ENCODE measurements around the gene OR52E1. TPM values are rescaled to one million over a fixed set of nuclear protein-coding genes. Genes with fewer than 3 reads are reported as not detected.

The OR52E1 gene
- total and polyA plus RNA-seq, 2 of the 4 experiments (the other 2 are of a cell fraction): not detected

- no TSS peak for BruUV-seq (replicated peaks)
- WGBS, 2 experiments (ENCODE audit: extremely low coverage in 2 of 2, insufficient read length in 1 of 2): no CpG with 5 or more reads among the region's 2 CpGs
These were observed 26.6 kb downstream of the OR52E1 start for GRCh38 chr11:5096011-5096410.

More at GRCh38 chr11:5096011-5096410, 26.6 kb downstream of the OR52E1 start:
- Histone ChIP-seq H3K79me1 (ENCODE audit: low read depth in 1 of 2, low read length in 2 of 2) (no peaks in the 10 kb centered on the region), H3K4me2 (ENCODE audit: low read depth, low read length) (no peak overlapping the region), H3K4me1 (ENCODE audit: control insufficient read depth, insufficient read depth, low read length) (no peaks in the 10 kb centered on the region), H2BK15ac (ENCODE audit: low read depth, low read length) (no peak overlapping the region), H3K14ac (replicated peaks; ENCODE audit: low read depth, low read length) (no peak overlapping the region), H3K27me3 (ENCODE audit: control insufficient read depth, insufficient read depth, low read length) (no peaks in the 10 kb centered on the region), H2BK20ac (ENCODE audit: low read depth, low read length) (no peak overlapping the region), H2BK120ac (ENCODE audit: low read depth, low read length) (no peak overlapping the region), H4K5ac (ENCODE audit: low read depth, low read length) (no peak overlapping the region), H2AFZ (replicated peaks; ENCODE audit: low read length, poor library complexity) (no peak overlapping the region), H3K36me3 (ENCODE audit: control insufficient read depth, insufficient read depth, low read length) (no peaks in the 10 kb centered on the region), H4K8ac (ENCODE audit: low read depth in 2 of 2, low read length in 2 of 2) (no peak overlapping the region), H2AK9ac (replicated peaks; ENCODE audit: low read depth, low read length, poor library complexity) (no peak overlapping the region), H3K23ac (ENCODE audit: low read depth, low read length) (no peak overlapping the region), H3K9me3 (ENCODE audit: control insufficient read depth, insufficient read depth, low read length) (no peaks in the 10 kb centered on the region), H3K18ac (ENCODE audit: low read depth, low read length) (no peak overlapping the region), H3K9ac (ENCODE audit: low read depth, low read length) (no peak overlapping the region), H2AK5ac (ENCODE audit: low read depth, low read length) (no peak overlapping the region), H4K20me1 (ENCODE audit: insufficient read depth, low read length) (no peaks in the 10 kb centered on the region), H3K4me3 (ENCODE audit: insufficient read depth, low read depth, low read length) (no peak overlapping the region), H3K27ac (ENCODE audit: insufficient read depth, low read length) (no peak overlapping the region), H3K56ac (ENCODE audit: extremely low read depth, insufficient read depth, low read length) (no peak overlapping the region), H4K91ac (ENCODE audit: insufficient read depth, low read depth, low read length) (no peak overlapping the region), H2BK5ac (ENCODE audit: low read depth, low read length, poor library complexity, severe bottlenecking) (no peak overlapping the region), H3K9me1 (ENCODE audit: insufficient read depth, low read length) (no peaks in the 10 kb centered on the region), H3K4ac (ENCODE audit: low read depth, low read length) (no peak overlapping the region)
- CTCF ChIA-PET: no interaction called here
- in situ Hi-C loops (cut with MboI; ENCODE audit: low sequenced_read_pairs): no loop called here
- dilution Hi-C loops (cut with HindIII; ENCODE audit: low sequenced_read_pairs, unreplicated experiment): no loop called here
- intact Hi-C loops (cut with micrococcal nuclease): no loop called here
- TF ChIP-seq RCOR1 (IDR thresholded peaks at IDR 0.05; ENCODE audit: insufficient replicate concordance, low read length) (no peak), MAFK (IDR thresholded peaks at IDR 0.05; ENCODE audit: low read depth, low read length) (peak; percentile 37; the same call in 1 of the 2 replicates), RFX5 (IDR thresholded peaks at IDR 0.05; ENCODE audit: low read depth, low read length) (no peak)
- TF ChIP-seq, protein P1, sequence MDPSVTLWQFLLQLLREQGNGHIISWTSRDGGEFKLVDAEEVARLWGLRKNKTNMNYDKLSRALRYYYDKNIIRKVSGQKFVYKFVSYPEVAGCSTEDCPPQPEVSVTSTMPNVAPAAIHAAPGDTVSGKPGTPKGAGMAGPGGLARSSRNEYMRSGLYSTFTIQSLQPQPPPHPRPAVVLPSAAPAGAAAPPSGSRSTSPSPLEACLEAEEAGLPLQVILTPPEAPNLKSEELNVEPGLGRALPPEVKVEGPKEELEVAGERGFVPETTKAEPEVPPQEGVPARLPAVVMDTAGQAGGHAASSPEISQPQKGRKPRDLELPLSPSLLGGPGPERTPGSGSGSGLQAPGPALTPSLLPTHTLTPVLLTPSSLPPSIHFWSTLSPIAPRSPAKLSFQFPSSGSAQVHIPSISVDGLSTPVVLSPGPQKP (IDR thresholded peaks at IDR 0.05; ENCODE audit: borderline replicate concordance, low read depth, low read length): no peak
- POLR2A ChIA-PET (ENCODE audit: unreplicated experiment): no interaction called here
- no peak for ATAC-seq (ENCODE audit: low read depth)
- DNase-seq: no peak
